HCT116 (cell line): Measurements from ENCODE around the gene TMEM128. TPM values are rescaled to one million over a fixed set of nuclear protein-coding genes. Genes with fewer than 3 reads are reported as not detected.

ENCODE experiments used
- ATAC-seq: fragments of 200-7000 bp; cut with Tn5 transposase; 2 replicates; pipeline ENCODE4 v1.9.1; 2020; ENCODE audit warnings: mild to moderate bottlenecking, moderate library complexity
- BruUV-seq: library from RNA; stranded (reverse); fragments of 400-500 nt; replicated peaks from 2 replicates; lab custom pipeline; 2021; lab: Mats Ljungman, UMichigan
- CTCF ChIA-PET: fragments of 300-600 bp; sonication (Branson Sonifier 250); formaldehyde crosslinking; loops from one replicate; lab custom pipeline; 2021; ENCODE audit warnings: antibody characterized with exemption; lab: Charles Lee
- POLR2A ChIA-PET: fragments of 300-600, 350-600 bp; sonication (Branson Sonifier 250); formaldehyde crosslinking; loops from one replicate; lab custom pipeline; 2021; ENCODE audit warnings: antibody characterized with exemption; lab: Charles Lee
- RAD21 ChIA-PET, 2 experiments: fragments of 300-600 bp; sonication (Branson Sonifier 250); formaldehyde crosslinking; loops; one replicate each; lab custom pipeline; 2023; ENCODE audit warnings: low total read pairs in 2 of 2; ENCODE audit not compliant: uncharacterized antibody in 2 of 2, unreplicated experiment in 2 of 2, low non-redundant PET in 1 of 2; lab: Charles Lee
- DNase-seq: peaks from one replicate; pipeline ENCODE4 v3.0.0-alpha.2; 2010; ENCODE audit warnings: low read depth, low spot score
- H2AFZ ChIP-seq: fragments of 200-600 bp; shearing (Covaris generic), sonication (generic); 2 replicates; pipeline ENCODE4 v1.6.1; 2017; ENCODE audit warnings: low read depth, mixed run types, mixed read lengths, antibody characterized with exemption, low read length; ENCODE audit not compliant: poor library complexity, severe bottlenecking
- H3K27ac ChIP-seq: 2 replicates; pipeline ENCODE4 v1.5.1; 2012; ENCODE audit warnings: low read depth, low read length
- H3K27me3 ChIP-seq: fragments of 200-600 bp; sonication (generic); 2 replicates; pipeline ENCODE4 v1.6.1; 2016; ENCODE audit warnings: mixed run types, low read length, mixed read lengths; ENCODE audit not compliant: insufficient read depth
- H3K36me3 ChIP-seq, 2 experiments: fragments of 200-500 bp in 1 of 2; fragments of 200-600 bp in 1 of 2; sonication (Bioruptor generic) in 1 of 2; sonication (generic) in 1 of 2; 2 replicates each; pipeline versions ENCODE4 v1.5.1 to v1.6.1; 2014 to 2016; ENCODE audit warnings: low read length in 2 of 2, inconsistent platforms in 1 of 2, mixed read lengths in 1 of 2, mixed run types in 1 of 2; ENCODE audit not compliant: insufficient read depth in 2 of 2, control insufficient read depth in 1 of 2
- H3K4me1 ChIP-seq, 2 experiments: fragments of 200-600 bp in 1 of 2; sonication (generic) in 1 of 2; 2 replicates each; pipeline versions ENCODE4 v1.5.1 to v1.6.1; 2012 to 2017; ENCODE audit warnings: low read length in 2 of 2, inconsistent platforms in 1 of 2, mild to moderate bottlenecking in 1 of 2, mixed read lengths in 1 of 2, mixed run types in 1 of 2, moderate library complexity in 1 of 2; ENCODE audit not compliant: insufficient read depth in 2 of 2, control insufficient read depth in 1 of 2
- H3K4me2 ChIP-seq: fragments of 200-600 bp; sonication (generic); 2 replicates; pipeline ENCODE4 v1.6.1; 2017; ENCODE audit warnings: mixed run types, low read length, mixed read lengths
- H3K4me3 ChIP-seq, 2 experiments: fragments of 200-600 bp in 1 of 2; sonication (generic) in 1 of 2; replicated peaks in 1 of 2; 2 replicates each; pipeline ENCODE4 v1.5.1; 2011 to 2016; ENCODE audit warnings: low read length in 2 of 2, control low read depth in 1 of 2, low read depth in 1 of 2, mild to moderate bottlenecking in 1 of 2, mixed read lengths in 1 of 2, mixed run types in 1 of 2
- H3K79me2 ChIP-seq: fragments of 200-600 bp; sonication (generic); 2 replicates; pipeline ENCODE4 v1.6.1; 2017; ENCODE audit warnings: mild to moderate bottlenecking, mixed run types, low read length, moderate library complexity, mixed read lengths; ENCODE audit not compliant: insufficient read depth
- H3K9ac ChIP-seq: fragments of 200-600 bp; sonication (generic); 2 replicates; pipeline ENCODE4 v1.6.1; 2016; ENCODE audit warnings: low read length, mixed read lengths
- H3K9me2 ChIP-seq: fragments of 200-600 bp; sonication (generic), shearing (Covaris generic); 2 replicates; pipeline ENCODE4 v1.6.1; 2017; ENCODE audit warnings: mixed run types, mild to moderate bottlenecking, moderate library complexity; ENCODE audit not compliant: insufficient read depth
- H3K9me3 ChIP-seq, 2 experiments: fragments of 200-500 bp in 1 of 2; fragments of 200-600 bp in 1 of 2; sonication (Bioruptor generic) in 1 of 2; sonication (generic) in 1 of 2; 2 replicates each; pipeline ENCODE4 v1.6.1; 2014 to 2017; ENCODE audit warnings: low read length in 2 of 2, mixed read lengths in 2 of 2, inconsistent platforms in 1 of 2, low read depth in 1 of 2, mild to moderate bottlenecking in 1 of 2, mixed run types in 1 of 2, moderate library complexity in 1 of 2; ENCODE audit not compliant: control insufficient read depth in 1 of 2, insufficient read depth in 1 of 2
- H4K20me1 ChIP-seq: fragments of 200-600 bp; sonication (generic), shearing (Covaris generic); 2 replicates; pipeline ENCODE4 v1.6.1; 2017; ENCODE audit warnings: mixed run types, mild to moderate bottlenecking, moderate library complexity; ENCODE audit not compliant: insufficient read depth
- ATF3 ChIP-seq: IDR thresholded peaks from 2 replicates; pipeline ENCODE4 v1.6.1; 2012
- ELF1 ChIP-seq: IDR thresholded peaks from 2 replicates; pipeline ENCODE4 v1.6.1; 2012; ENCODE audit warnings: low read depth, borderline replicate concordance
- FOSL1 ChIP-seq: IDR thresholded peaks from 2 replicates; pipeline ENCODE4 v1.6.1; 2012; ENCODE audit warnings: low read depth
- MAX ChIP-seq: IDR thresholded peaks from 2 replicates; pipeline ENCODE4 v1.6.1; 2012
- RAD21 ChIP-seq: IDR thresholded peaks from 2 replicates; pipeline ENCODE4 v1.6.1; 2012; ENCODE audit warnings: low read depth, mild to moderate bottlenecking
- SP1 ChIP-seq: IDR thresholded peaks from 2 replicates; pipeline ENCODE4 v1.6.1; 2012; ENCODE audit warnings: low read depth
- TCF7L2 ChIP-seq: IDR thresholded peaks from 2 replicates; pipeline ENCODE4 v1.7.0; 2011; ENCODE audit warnings: borderline replicate concordance, inconsistent platforms; ENCODE audit not compliant: insufficient read depth, insufficient read length; ENCODE audit errors: extremely low read depth
- intact Hi-C: fragments of 100-400 bp; cut with micrococcal nuclease; formaldehyde crosslinking; loops from 2 replicates; pipeline ENCODE4 v1.10.0; 2022
- total RNA-seq: library from RNA; stranded (reverse); gene quantifications from one replicate; pipeline ENCODE4 v1.2.1, GENCODE V29; 2021; ENCODE audit not compliant: unreplicated experiment
- TF ChIP-seq, protein P1 (sequence below), 3 experiments: fragments of 200-600 bp in 1 of 3; sonication (generic) in 1 of 3; IDR thresholded peaks in 2 of 3; conservative IDR thresholded peaks in 1 of 3; 2 replicates each; pipeline ENCODE4 v1.5.1; 2012 to 2017; ENCODE audit warnings: low read depth in 2 of 3, low read length in 2 of 3, antibody characterized with exemption in 1 of 3, borderline replicate concordance in 1 of 3, control low read depth in 1 of 3, mild to moderate bottlenecking in 1 of 3, mixed read lengths in 1 of 3, mixed run types in 1 of 3, moderate library complexity in 1 of 3; ENCODE audit not compliant: insufficient read depth in 1 of 3

The TMEM128 gene
- total RNA-seq, 1 experiment from 2014 or later: 19.5 TPM

DNA sequence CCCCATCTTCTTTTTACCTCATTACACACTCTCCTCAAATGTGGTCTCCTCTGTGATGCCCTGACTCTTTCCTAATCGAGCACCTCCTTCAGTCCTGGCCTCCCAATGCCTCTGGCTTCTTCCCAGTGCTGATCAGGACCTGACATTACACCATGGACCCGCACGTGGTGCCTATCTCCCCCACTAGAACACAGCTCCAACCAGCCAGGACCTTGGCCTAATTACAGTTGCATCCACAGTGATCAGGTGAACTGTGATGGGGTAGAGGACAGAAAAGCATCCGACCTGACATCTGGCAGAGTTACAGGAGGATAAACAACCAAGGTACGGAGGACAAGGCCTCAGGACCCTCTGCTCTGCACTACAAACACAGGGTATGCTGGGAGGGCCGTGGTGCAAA, 29.5 kb upstream of the TMEM128 start:
- CTCF ChIA-PET: no interaction called here

More for the DNA sequence above, 29.5 kb upstream of the TMEM128 start:
- H3K9me3 ChIP-seq: no peaks in the 10 kb centered on the region
- no peaks in the 10 kb centered on the region for H3K4me1 ChIP-seq
- DNase-seq: no peak
- no peak overlapping the region for H3K4me3 ChIP-seq
- no TSS peak for BruUV-seq
- no peaks in the 10 kb centered on the region for H3K27me3 ChIP-seq
- H3K27ac ChIP-seq: no peak overlapping the region
- RAD21 ChIA-PET: no interaction called here
- no peaks in the 10 kb centered on the region for H3K9me2 ChIP-seq
- H4K20me1 ChIP-seq: no peaks in the 10 kb centered on the region
- peaks cover 62 to 74% of the 10 kb centered on the region in 2 experiments for H3K36me3 ChIP-seq
- intact Hi-C loops: no loop called here
- no peak overlapping the region for H2AFZ ChIP-seq
- POLR2A ChIA-PET: no interaction called here
- TF ChIP-seq ATF3 (no peak), FOSL1 (no peak), RAD21 (no peak), MAX (no peak), TCF7L2 (no peak), SP1 (no peak), ELF1 (no peak)
- TF ChIP-seq, protein P1, sequence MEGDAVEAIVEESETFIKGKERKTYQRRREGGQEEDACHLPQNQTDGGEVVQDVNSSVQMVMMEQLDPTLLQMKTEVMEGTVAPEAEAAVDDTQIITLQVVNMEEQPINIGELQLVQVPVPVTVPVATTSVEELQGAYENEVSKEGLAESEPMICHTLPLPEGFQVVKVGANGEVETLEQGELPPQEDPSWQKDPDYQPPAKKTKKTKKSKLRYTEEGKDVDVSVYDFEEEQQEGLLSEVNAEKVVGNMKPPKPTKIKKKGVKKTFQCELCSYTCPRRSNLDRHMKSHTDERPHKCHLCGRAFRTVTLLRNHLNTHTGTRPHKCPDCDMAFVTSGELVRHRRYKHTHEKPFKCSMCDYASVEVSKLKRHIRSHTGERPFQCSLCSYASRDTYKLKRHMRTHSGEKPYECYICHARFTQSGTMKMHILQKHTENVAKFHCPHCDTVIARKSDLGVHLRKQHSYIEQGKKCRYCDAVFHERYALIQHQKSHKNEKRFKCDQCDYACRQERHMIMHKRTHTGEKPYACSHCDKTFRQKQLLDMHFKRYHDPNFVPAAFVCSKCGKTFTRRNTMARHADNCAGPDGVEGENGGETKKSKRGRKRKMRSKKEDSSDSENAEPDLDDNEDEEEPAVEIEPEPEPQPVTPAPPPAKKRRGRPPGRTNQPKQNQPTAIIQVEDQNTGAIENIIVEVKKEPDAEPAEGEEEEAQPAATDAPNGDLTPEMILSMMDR (IDR thresholded peaks at IDR 0.05 in 2 of 3, conservative IDR thresholded peaks at IDR 0.05 in 1 of 3; ENCODE audit: borderline replicate concordance in 1 of 3, insufficient read depth in 1 of 3, low read depth in 2 of 3, low read length in 2 of 3): no peak
- H3K4me2 ChIP-seq: no peak overlapping the region
- peaks cover 36% of the 10 kb centered on the region for H3K79me2 ChIP-seq
- no peak for ATAC-seq
- no peak overlapping the region for H3K9ac ChIP-seq
